ENCODE results near the gene PHAF1. TPM values are rescaled to one million over a fixed set of nuclear protein-coding genes. Genes with fewer than 3 reads are reported as not detected.
A peak's percentile ranks its signal among the peaks of the same experiment; 100 is the strongest.

The PHAF1 gene
- total RNA-seq, 1 donor from 2014 or later = 14.9 TPM

GRCh38 chr16:67163164-67163998, 53.6 kb downstream of the PHAF1 start:
- H3K4me3 Mint-ChIP-seq (ENCODE audit: unreplicated experiment) = peak overlapping the region; percentile 46
- DNase-seq (ENCODE audit: low spot score) = no peak

GRCh38 chr16:67163999-67164558, 54.3 kb downstream of the PHAF1 start:
- Mint-ChIP-seq H3K36me3 (ENCODE audit: low read depth) (no peaks in the 10 kb centered on the region), H3K4me1 (ENCODE audit: low read depth) (peaks cover 28% of the 10 kb centered on the region), H3K9me3 (ENCODE audit: low read depth) (no peaks in the 10 kb centered on the region), H3K27me3 (ENCODE audit: low read depth) (peaks cover 13% of the 10 kb centered on the region), H3K27ac (ENCODE audit: unreplicated experiment) (no peak overlapping the region), H3K4me3 (ENCODE audit: unreplicated experiment) (peak overlapping the region; percentile 46)
- DNase-seq (ENCODE audit: low spot score) = no peak
- TF ChIP-seq CTCF (IDR thresholded peaks at IDR 0.05) = no peak

More at GRCh38 chr16:67163164-67163998, 53.6 kb downstream of the PHAF1 start:
- Mint-ChIP-seq H3K27ac (ENCODE audit: unreplicated experiment) (no peak overlapping the region), H3K4me1 (ENCODE audit: low read depth) (peaks cover 33% of the 10 kb centered on the region), H3K36me3 (ENCODE audit: low read depth) (no peaks in the 10 kb centered on the region), H3K27me3 (ENCODE audit: low read depth) (peaks cover 13% of the 10 kb centered on the region), H3K9me3 (ENCODE audit: low read depth) (no peaks in the 10 kb centered on the region)
- TF ChIP-seq CTCF (IDR thresholded peaks at IDR 0.05) = no peak

- Mint-ChIP-seq H3K9me3 (ENCODE audit: low read depth) (no peaks in the 10 kb centered on the region), H3K36me3 (ENCODE audit: low read depth) (no peaks in the 10 kb centered on the region), H3K27me3 (ENCODE audit: low read depth) (peaks cover 13% of the 10 kb centered on the region), H3K4me1 (ENCODE audit: low read depth) (peaks cover 28% of the 10 kb centered on the region), H3K27ac (ENCODE audit: unreplicated experiment) (no peak within 1 kb of the TSS), H3K4me3 (ENCODE audit: unreplicated experiment) (peak within 1 kb of the TSS; percentile 46)
- no peak for TF ChIP-seq CTCF (IDR thresholded peaks at IDR 0.05)
- DNase-seq (ENCODE audit: low spot score) = no peak
Observed at GRCh38 chr16:67164599-67165061, 54.9 kb downstream of the PHAF1 start, which contains the start of gene HSF4. HSF4 (plus strand) TSS chr16:67164745; CDS start chr16:67164812, 67 bp downstream.

GRCh38 chr16:67165121-67166078, 55.7 kb downstream of the PHAF1 start:
- Mint-ChIP-seq H3K27me3 (ENCODE audit: low read depth) (peaks cover 13% of the 10 kb centered on the region), H3K4me3 (ENCODE audit: unreplicated experiment) (peak overlapping the region; percentile 35), H3K9me3 (ENCODE audit: low read depth) (no peaks in the 10 kb centered on the region), H3K27ac (ENCODE audit: unreplicated experiment) (no peak overlapping the region), H3K36me3 (ENCODE audit: low read depth) (no peaks in the 10 kb centered on the region), H3K4me1 (ENCODE audit: low read depth) (peaks cover 34% of the 10 kb centered on the region)
- no peak for TF ChIP-seq CTCF (IDR thresholded peaks at IDR 0.05)
- DNase-seq (ENCODE audit: low spot score) = no peak

Measured in chondrocyte (in vitro differentiated cells).